ENCODE data around the gene GSDMA.

The GSDMA gene

GRCh38 chr17:39962642-39963220 lies at the start of gene GSDMA:
Gene GSDMA (plus strand): TSS chr17:39963004. CDS start chr17:39965688, 2,684 bp downstream.
- peak; percentile 42 for DNase-seq

GRCh38 chr17:39913989-39914388 lies 48.8 kb upstream of the GSDMA start:
- no peak for DNase-seq

- DNase-seq: no peak
Observed at GRCh38 chr17:39915559-39915958, 47.2 kb upstream of the GSDMA start.

- DNase-seq: no peak
Observed at GRCh38 chr17:39916918-39917317, 45.9 kb upstream of the GSDMA start.

- no peak for DNase-seq
Observed at GRCh38 chr17:39919087-39919683, 43.6 kb upstream of the GSDMA start.

GRCh38 chr17:39920218-39921210 lies 42.3 kb upstream of the GSDMA start:
- peak; percentile 69 for DNase-seq

- peak; percentile 59 for DNase-seq
Observed at GRCh38 chr17:39921323-39921722, 41.5 kb upstream of the GSDMA start.

- no peak for DNase-seq
Observed at GRCh38 chr17:39922006-39922405, 40.8 kb upstream of the GSDMA start.

GRCh38 chr17:39923230-39923629 lies 39.6 kb upstream of the GSDMA start:
- DNase-seq: no peak

GRCh38 chr17:39923836-39924690 lies 38.7 kb upstream of the GSDMA start:
- no peak for DNase-seq

- no peak for DNase-seq
Observed at GRCh38 chr17:39924691-39925055, 38.1 kb upstream of the GSDMA start.

GRCh38 chr17:39925282-39926134 lies 37.3 kb upstream of the GSDMA start:
- no peak for DNase-seq

GRCh38 chr17:39926135-39926587 lies 36.6 kb upstream of the GSDMA start:
- DNase-seq: no peak

GRCh38 chr17:39926588-39927100 lies 36.2 kb upstream of the GSDMA start:
- DNase-seq: peak; percentile 71

- peak; percentile 94 for DNase-seq
Observed at GRCh38 chr17:39927101-39927928, 35.5 kb upstream of the GSDMA start, which contains the start of the genes LRRC3C and ORMDL3. Gene LRRC3C (plus strand): TSS chr17:39927732. CDS start chr17:39941524, 13,792 bp downstream. Gene ORMDL3 (minus strand): TSS chr17:39927601. CDS start chr17:39924203, 3,398 bp downstream.

GRCh38 chr17:39927929-39928857 lies 34.6 kb upstream of the GSDMA start:
- peak; percentile 43 for DNase-seq

GRCh38 chr17:39928858-39929645 lies 33.8 kb upstream of the GSDMA start:
- DNase-seq: no peak

Data from stimulated activated CD8-positive, alpha-beta memory T cell treated with anti-CD3 and anti-CD28 coated beads, Interleukin-4, amount 100 ng/mL, for 48 hours (primary cell).